ENCODE results near the gene GSC.

GSC gene

DNA sequence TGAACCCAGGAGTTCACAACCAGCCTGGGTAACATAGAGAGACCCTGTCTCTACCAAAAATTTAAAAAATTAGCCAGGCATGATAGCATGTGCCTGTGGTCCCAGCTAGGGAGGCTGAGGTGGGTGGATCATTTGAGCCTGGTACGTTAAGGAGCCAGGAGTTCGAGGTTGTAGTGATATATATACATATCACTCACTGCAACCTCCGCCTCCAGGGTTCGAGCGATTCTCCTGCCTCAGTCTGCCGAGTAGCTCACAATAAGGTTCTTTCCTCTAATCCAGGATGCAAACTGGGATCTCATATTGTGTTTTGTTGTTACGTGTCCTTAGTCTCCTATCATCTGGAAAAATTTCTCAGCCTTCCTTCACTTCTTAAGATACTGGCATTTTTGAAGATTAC is 24.0 kb upstream of the GSC start:
- Histone ChIP-seq H3K4me3 (ENCODE audit: low read length) (no peak overlapping the region), H3K4me2 (ENCODE audit: low read length) (no peak overlapping the region), H3K9me3 (ENCODE audit: insufficient read depth, low read length) (no peaks in the 10 kb centered on the region), H2AFZ (ENCODE audit: low read depth, low read length) (no peak overlapping the region), H3K36me3 (replicated peaks; ENCODE audit: low read depth, low read length) (no peaks in the 10 kb centered on the region), H4K20me1 (ENCODE audit: insufficient read depth, low read length) (no peaks in the 10 kb centered on the region), H3K27me3 (ENCODE audit: low read depth, low read length) (no peaks in the 10 kb centered on the region), H3K27ac (ENCODE audit: low read length) (no peak overlapping the region), H3K4me1 (ENCODE audit: low read length) (no peaks in the 10 kb centered on the region), H3K79me2 (ENCODE audit: low read length) (no peaks in the 10 kb centered on the region), H3K9ac (ENCODE audit: low read length) (no peak overlapping the region)
- no peak for TF ChIP-seq EZH2phosphoT487 (IDR thresholded peaks at IDR 0.05; ENCODE audit: low read depth)
- TF ChIP-seq, protein P1, sequence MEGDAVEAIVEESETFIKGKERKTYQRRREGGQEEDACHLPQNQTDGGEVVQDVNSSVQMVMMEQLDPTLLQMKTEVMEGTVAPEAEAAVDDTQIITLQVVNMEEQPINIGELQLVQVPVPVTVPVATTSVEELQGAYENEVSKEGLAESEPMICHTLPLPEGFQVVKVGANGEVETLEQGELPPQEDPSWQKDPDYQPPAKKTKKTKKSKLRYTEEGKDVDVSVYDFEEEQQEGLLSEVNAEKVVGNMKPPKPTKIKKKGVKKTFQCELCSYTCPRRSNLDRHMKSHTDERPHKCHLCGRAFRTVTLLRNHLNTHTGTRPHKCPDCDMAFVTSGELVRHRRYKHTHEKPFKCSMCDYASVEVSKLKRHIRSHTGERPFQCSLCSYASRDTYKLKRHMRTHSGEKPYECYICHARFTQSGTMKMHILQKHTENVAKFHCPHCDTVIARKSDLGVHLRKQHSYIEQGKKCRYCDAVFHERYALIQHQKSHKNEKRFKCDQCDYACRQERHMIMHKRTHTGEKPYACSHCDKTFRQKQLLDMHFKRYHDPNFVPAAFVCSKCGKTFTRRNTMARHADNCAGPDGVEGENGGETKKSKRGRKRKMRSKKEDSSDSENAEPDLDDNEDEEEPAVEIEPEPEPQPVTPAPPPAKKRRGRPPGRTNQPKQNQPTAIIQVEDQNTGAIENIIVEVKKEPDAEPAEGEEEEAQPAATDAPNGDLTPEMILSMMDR (IDR thresholded peaks at IDR 0.05; ENCODE audit: low read depth, low read length), result no peak

DNA sequence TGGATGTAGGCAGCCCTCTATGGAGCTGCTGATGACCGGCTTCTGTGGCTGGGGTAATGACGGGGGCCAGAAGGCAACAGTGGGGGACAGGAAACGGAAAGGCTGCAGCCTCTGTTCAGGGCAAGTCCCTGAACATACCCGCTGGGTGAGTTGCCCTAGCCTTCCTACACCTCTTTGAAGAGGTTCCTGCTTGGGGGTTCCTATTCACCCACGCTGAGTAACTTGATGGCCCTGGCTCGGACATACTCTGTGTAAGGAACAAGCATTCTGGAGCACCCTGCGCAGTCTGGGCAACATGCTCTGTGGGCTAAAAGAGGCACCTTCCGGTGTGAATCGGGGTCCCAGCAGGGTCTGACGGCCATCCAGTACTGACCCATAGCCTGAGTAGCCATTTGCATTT is 17.7 kb upstream of the GSC start:
- TF ChIP-seq EZH2phosphoT487 (IDR thresholded peaks at IDR 0.05; ENCODE audit: low read depth), result no peak
- TF ChIP-seq, protein P1 (IDR thresholded peaks at IDR 0.05; ENCODE audit: low read depth, low read length), result no peak

DNA sequence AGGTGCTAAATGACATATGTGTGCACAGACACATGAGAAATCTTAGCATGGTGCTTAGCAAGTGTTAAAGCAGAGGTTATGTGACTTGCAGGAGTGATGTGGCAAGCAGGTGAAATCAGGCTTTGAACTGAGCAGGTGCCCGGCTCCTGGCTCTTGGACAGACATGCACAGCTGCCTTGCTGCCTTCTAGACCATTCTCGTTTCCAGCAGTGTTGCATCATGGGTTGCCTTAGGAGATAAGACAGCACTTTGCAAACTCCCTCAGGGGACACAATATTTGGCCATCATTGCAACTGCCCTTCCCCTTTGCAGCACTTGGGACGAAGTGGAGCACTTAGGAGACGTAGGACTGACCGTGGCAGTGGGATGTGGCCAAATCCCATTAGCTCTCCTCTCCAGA is 17.2 kb upstream of the GSC start:
- Histone ChIP-seq H3K27ac (ENCODE audit: low read length) (no peak overlapping the region), H2AFZ (ENCODE audit: low read depth, low read length) (no peak overlapping the region), H3K4me2 (ENCODE audit: low read length) (no peak overlapping the region), H4K20me1 (ENCODE audit: insufficient read depth, low read length) (no peaks in the 10 kb centered on the region), H3K4me3 (ENCODE audit: low read length) (no peak overlapping the region), H3K9me3 (ENCODE audit: insufficient read depth, low read length) (no peaks in the 10 kb centered on the region), H3K36me3 (replicated peaks; ENCODE audit: low read depth, low read length) (no peaks in the 10 kb centered on the region), H3K79me2 (ENCODE audit: low read length) (no peaks in the 10 kb centered on the region), H3K4me1 (ENCODE audit: low read length) (no peaks in the 10 kb centered on the region), H3K9ac (ENCODE audit: low read length) (no peak overlapping the region), H3K27me3 (ENCODE audit: low read depth, low read length) (peaks cover 12% of the 10 kb centered on the region)
- no peak for TF ChIP-seq EZH2phosphoT487 (IDR thresholded peaks at IDR 0.05; ENCODE audit: low read depth)
- TF ChIP-seq, protein P1 (IDR thresholded peaks at IDR 0.05; ENCODE audit: low read depth, low read length), result no peak

More for the DNA sequence above, 17.7 kb upstream of the GSC start:
- Histone ChIP-seq H3K36me3 (replicated peaks; ENCODE audit: low read depth, low read length) (no peaks in the 10 kb centered on the region), H3K27me3 (ENCODE audit: low read depth, low read length) (peaks cover 12% of the 10 kb centered on the region), H3K4me3 (ENCODE audit: low read length) (no peak overlapping the region), H4K20me1 (ENCODE audit: insufficient read depth, low read length) (no peaks in the 10 kb centered on the region), H2AFZ (ENCODE audit: low read depth, low read length) (no peak overlapping the region), H3K27ac (ENCODE audit: low read length) (no peak overlapping the region), H3K4me1 (ENCODE audit: low read length) (no peaks in the 10 kb centered on the region), H3K9me3 (ENCODE audit: insufficient read depth, low read length) (no peaks in the 10 kb centered on the region), H3K9ac (ENCODE audit: low read length) (no peak overlapping the region), H3K4me2 (ENCODE audit: low read length) (no peak overlapping the region), H3K79me2 (ENCODE audit: low read length) (no peaks in the 10 kb centered on the region)

DNA sequence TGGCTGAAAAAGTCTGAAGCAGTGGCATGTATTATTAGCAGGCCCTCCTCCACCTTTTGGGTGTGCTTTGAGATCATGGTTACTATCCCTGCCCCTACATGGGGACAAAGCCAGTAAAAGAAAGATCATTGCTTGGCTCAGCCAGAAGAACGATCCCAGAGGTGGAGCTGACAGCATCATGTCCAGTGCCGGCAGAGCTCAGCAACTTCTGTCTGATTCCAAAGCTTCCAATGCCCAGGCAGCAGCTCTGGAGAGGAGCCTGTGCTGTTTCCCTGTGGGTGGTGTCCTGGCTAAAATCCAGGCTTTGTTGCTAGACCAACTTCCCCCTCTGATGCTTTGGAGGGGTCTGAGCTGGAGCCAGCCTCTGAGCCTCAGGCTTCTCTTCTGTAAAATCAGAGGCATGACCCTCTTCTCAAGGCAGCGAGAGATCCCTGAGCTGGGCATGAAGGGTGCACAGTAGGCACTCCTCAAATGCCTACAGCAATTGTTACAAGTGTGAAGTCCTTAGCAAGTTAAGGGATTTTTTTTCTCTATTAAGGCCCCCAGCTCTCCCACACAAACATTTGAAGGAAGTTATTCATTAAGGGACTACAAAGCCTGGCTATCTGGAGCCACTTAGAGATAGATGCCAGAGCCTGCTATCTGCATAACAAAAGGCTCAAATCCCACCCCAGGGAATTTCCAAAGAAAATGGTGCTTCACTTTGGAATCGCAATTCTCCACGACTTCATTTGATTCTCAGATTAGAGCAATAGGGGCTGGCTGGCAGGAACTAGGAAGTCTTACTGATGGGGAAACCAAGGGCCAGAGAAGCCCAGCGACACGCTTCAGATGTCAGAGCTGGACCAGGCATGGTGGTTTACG is 10.9 kb upstream of the GSC start:
- H3K27ac ChIP-seq (ENCODE audit: low read length), result no peak overlapping the region
- no peaks in the 10 kb centered on the region for H3K36me3 ChIP-seq (replicated peaks; ENCODE audit: low read depth, low read length)
- no peaks in the 10 kb centered on the region for H3K79me2 ChIP-seq (ENCODE audit: low read length)
- no peaks in the 10 kb centered on the region for H3K4me1 ChIP-seq (ENCODE audit: low read length)
- no peak overlapping the region for H2AFZ ChIP-seq (ENCODE audit: low read depth, low read length)
- no peaks in the 10 kb centered on the region for H4K20me1 ChIP-seq (ENCODE audit: insufficient read depth, low read length)
- H3K4me3 ChIP-seq (ENCODE audit: low read length), result no peak overlapping the region
- TF ChIP-seq, protein P1 (IDR thresholded peaks at IDR 0.05; ENCODE audit: low read depth, low read length), result no peak
- no peak for TF ChIP-seq EZH2phosphoT487 (IDR thresholded peaks at IDR 0.05; ENCODE audit: low read depth)
- no peaks in the 10 kb centered on the region for H3K9me3 ChIP-seq (ENCODE audit: insufficient read depth, low read length)
- peaks cover 7% of the 10 kb centered on the region; the same call in 1 of the 2 replicates for H3K27me3 ChIP-seq (ENCODE audit: low read depth, low read length)
- no peak overlapping the region for H3K9ac ChIP-seq (ENCODE audit: low read length)
- no peak overlapping the region for H3K4me2 ChIP-seq (ENCODE audit: low read length)
